Common myeloid progenitor, CD34-positive (primary cell): ENCODE results near the gene DCTN4.

Experiments used
- CTCF ChIA-PET: fragments of 350-600 bp; sonication (Branson Sonifier 250); formaldehyde crosslinking; loops from one replicate; lab custom pipeline; 2021; ENCODE audit warnings: antibody characterized with exemption; lab: Charles Lee
- POLR2A ChIA-PET: fragments of 350-600 bp; sonication (Branson Sonifier 250); formaldehyde crosslinking; loops from one replicate; lab custom pipeline; 2021; ENCODE audit warnings: antibody characterized with exemption; lab: Charles Lee
- DNase-seq, 3 donors: peaks; one replicate each; pipeline versions ENCODE4 v3.0.0 to v3.0.0-alpha.2; 2013
- H3K27ac ChIP-seq, 2 experiments: 1 replicate in 1 of 2; 2 replicates in 1 of 2; pipeline ENCODE4 v1.7.0; 2013; ENCODE audit warnings: inconsistent platforms in 2 of 2, low read length in 2 of 2, mild to moderate bottlenecking in 2 of 2, low read depth in 1 of 2, moderate library complexity in 1 of 2; ENCODE audit not compliant: severe bottlenecking in 2 of 2, insufficient read depth in 1 of 2, poor library complexity in 1 of 2
- H3K27me3 ChIP-seq, 5 experiments: replicated peaks in 2 of 5; 1 replicate in 3 of 5; 2 replicates in 2 of 5; pipeline versions ENCODE4 v1.6.1 to v1.7.0; 2013; ENCODE audit warnings: low read length in 4 of 5, mild to moderate bottlenecking in 2 of 5, moderate library complexity in 2 of 5, inconsistent platforms in 1 of 5; ENCODE audit not compliant: insufficient read depth in 5 of 5, control insufficient read depth in 4 of 5
- H3K36me3 ChIP-seq, 4 experiments: 1 replicate in 2 of 4; 2 replicates in 2 of 4; pipeline versions ENCODE4 v1.6.1 to v1.7.0; 2013; ENCODE audit warnings: low read length in 3 of 4, control low read depth in 1 of 4, mild to moderate bottlenecking in 1 of 4; ENCODE audit not compliant: control insufficient read depth in 4 of 4, insufficient read depth in 4 of 4
- H3K4me1 ChIP-seq, 4 experiments: 1 replicate in 3 of 4; 2 replicates in 1 of 4; pipeline versions ENCODE4 v1.6.1 to v1.7.1; 2013; ENCODE audit warnings: low read length in 3 of 4, mild to moderate bottlenecking in 3 of 4, control low read depth in 1 of 4, inconsistent platforms in 1 of 4, moderate library complexity in 1 of 4; ENCODE audit not compliant: control insufficient read depth in 4 of 4, insufficient read depth in 4 of 4; ENCODE audit errors: control extremely low read depth in 1 of 4
- H3K4me3 ChIP-seq, 7 experiments: 1 replicate in 4 of 7; 2 replicates in 3 of 7; pipeline versions ENCODE4 v1.5.1 to v1.7.0; 2013; ENCODE audit warnings: mild to moderate bottlenecking in 7 of 7, low read length in 6 of 7, moderate library complexity in 6 of 7, inconsistent platforms in 2 of 7, low read depth in 2 of 7, control low read depth in 1 of 7; ENCODE audit not compliant: insufficient read depth in 4 of 7, control insufficient read depth in 1 of 7; ENCODE audit errors: extremely low read depth in 1 of 7
- H3K9me3 ChIP-seq, 5 experiments: 1 replicate in 4 of 5; 2 replicates in 1 of 5; pipeline versions ENCODE4 v1.6.1 to v1.7.1; 2013; ENCODE audit warnings: low read length in 4 of 5, mild to moderate bottlenecking in 2 of 5, inconsistent platforms in 1 of 5, low read depth in 1 of 5, moderate library complexity in 1 of 5; ENCODE audit not compliant: control insufficient read depth in 4 of 5, insufficient read depth in 2 of 5; ENCODE audit errors: control extremely low read depth in 1 of 5
- WGBS: methylation state at CpG from one replicate; pipeline ENCODE4 v1.1.5; 2013; ENCODE audit not compliant: insufficient coverage; 5-methylcytosine and 5-hydroxymethylcytosine counted together

The DCTN4 gene

DNA sequence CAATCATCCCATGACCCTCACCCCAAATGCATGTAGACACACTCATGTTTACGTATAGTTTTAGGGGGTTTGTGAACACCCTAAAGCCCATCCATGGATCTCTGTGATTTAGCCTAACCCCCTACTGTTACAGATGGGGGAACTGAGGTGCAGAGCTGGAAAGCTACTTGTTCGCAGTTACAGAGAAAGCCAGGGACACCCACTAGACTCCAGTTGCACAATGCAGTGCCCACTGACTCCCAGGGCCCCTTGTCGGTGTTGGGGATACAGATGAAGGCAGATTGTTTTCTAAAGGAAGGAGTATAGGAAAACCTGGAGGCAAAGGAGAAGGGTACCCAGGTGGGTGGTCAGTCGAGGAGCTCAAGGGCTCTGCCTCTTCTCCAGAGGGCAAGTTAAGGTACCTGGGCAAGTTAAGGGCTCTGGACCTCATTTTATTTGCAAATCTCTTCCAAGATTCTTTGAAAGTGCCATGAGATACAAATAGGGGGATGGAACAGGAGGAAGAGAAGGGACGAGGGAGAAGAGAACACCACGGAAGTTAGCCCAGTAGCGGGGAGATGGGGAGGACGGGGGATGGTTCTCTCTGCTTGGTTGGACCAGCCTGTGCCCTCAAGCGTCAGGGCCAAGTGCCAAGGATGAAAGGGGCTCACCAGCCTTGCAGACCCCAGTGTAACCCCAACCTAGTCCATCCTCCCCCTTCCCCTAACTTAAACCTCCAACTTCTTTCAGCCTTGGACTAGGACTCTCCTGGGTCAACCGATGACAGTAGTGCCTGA lies 96.8 kb downstream of the DCTN4 start:
- ChIA-PET CTCF (interaction anchor here (1.4 to 2.5 kb wide), 5 partner anchors 9 to 186 kb away, joined by 3 to 7 read pairs (median 4); partner anchors contain the start of gene RBM22), POLR2A (no interaction called here)
- WGBS = 90% methylated on average over 6 of the region's 10 CpGs
- Histone ChIP-seq H3K4me3 (no peak overlapping the region), H3K36me3 (peaks cover 0 to 3% (median 0%) of the 10 kb centered on the region in 4 experiments), H3K4me1 (peaks cover 0 to 4% (median 2%) of the 10 kb centered on the region in 4 experiments), H3K9me3 (no peaks in the 10 kb centered on the region), H3K27me3 (peaks cover 0 to 4% (median 0%) of the 10 kb centered on the region in 5 experiments), H3K27ac (no peak overlapping the region)
- no peak for DNase-seq

- peaks cover 0 to 11% (median 9%) of the 10 kb centered on the region in 4 experiments for H3K4me1 ChIP-seq
- peaks cover 0 to 3% (median 0%) of the 10 kb centered on the region in 4 experiments for H3K36me3 ChIP-seq
- H3K4me3 ChIP-seq = no peak within 1 kb of the TSS
- no peaks in the 10 kb centered on the region for H3K9me3 ChIP-seq
- ChIA-PET CTCF (interaction anchor here (0.7 to 2.5 kb wide), 7 partner anchors 11 to 187 kb away, joined by 3 to 7 read pairs (median 3); partner anchors contain the start of gene SYNPO), POLR2A (interaction anchor here (0.7 kb wide), 1 partner anchor 13 kb away, joined by 4 read pairs; no protein-coding TSS in a partner anchor)
- DNase-seq = no peak
- H3K27me3 ChIP-seq = peaks cover 0 to 4% (median 0%) of the 10 kb centered on the region in 5 experiments
- WGBS = 96% methylated on average over 4 of the region's 7 CpGs
- H3K27ac ChIP-seq = no peak within 1 kb of the TSS
Observed at GRCh38 chr5:150661086-150661485, 97.7 kb downstream of the DCTN4 start, which contains the start of gene MYOZ3. MYOZ3 (plus strand) TSS chr5:150661251; CDS start chr5:150662942, 1,691 bp downstream.

DNA sequence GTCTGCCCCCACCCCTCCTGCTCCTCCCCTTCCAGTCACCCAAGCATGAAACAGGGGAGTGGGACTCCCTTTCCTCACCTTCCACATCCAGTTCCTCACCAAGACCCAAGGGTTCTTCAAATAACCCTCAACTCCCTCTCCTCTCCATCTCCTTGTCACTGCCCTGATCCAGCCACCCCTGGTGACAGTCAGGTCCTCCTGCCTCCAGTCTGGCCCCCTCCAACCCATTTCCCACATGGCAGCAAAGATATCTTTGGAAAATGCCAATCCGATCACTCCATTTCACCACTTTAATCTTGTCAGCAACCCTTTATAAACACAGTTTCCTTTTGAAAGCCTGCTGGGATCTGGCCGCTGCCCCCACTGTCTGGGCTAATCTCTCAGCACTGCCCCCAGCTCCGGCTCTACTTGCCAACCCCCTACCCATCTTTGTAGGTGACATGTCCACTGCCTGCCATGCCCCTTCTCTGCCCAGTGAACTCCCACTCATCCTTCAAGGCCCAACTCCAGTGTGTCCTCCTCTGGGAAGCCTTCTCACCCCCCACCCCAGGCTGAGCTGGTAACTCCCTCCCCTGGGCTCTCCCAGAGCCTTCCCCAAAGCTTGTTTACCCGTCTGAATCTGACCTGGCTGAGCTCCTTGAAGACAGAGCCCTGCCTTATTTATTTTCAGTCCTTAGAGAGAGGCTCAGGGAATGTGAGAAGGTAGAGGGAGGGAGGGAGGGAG lies 98.5 kb downstream of the DCTN4 start:
- ChIA-PET CTCF (interaction anchor here (1.1 to 2.5 kb wide), 7 partner anchors 10 to 188 kb away, joined by 3 to 7 read pairs (median 4); no protein-coding TSS in a partner anchor), POLR2A (no interaction called here)
- H3K9me3 ChIP-seq = no peaks in the 10 kb centered on the region
- H3K27ac ChIP-seq = no peak overlapping the region
- peaks cover 0 to 15% (median 12%) of the 10 kb centered on the region in 4 experiments for H3K4me1 ChIP-seq
- peaks cover 0 to 4% (median 0%) of the 10 kb centered on the region in 5 experiments for H3K27me3 ChIP-seq
- no peak for DNase-seq
- 100% methylated on average over 2 of the region's 4 CpGs for WGBS
- no peak overlapping the region for H3K4me3 ChIP-seq
- peaks cover 0 to 3% (median 0%) of the 10 kb centered on the region in 4 experiments for H3K36me3 ChIP-seq

DNA sequence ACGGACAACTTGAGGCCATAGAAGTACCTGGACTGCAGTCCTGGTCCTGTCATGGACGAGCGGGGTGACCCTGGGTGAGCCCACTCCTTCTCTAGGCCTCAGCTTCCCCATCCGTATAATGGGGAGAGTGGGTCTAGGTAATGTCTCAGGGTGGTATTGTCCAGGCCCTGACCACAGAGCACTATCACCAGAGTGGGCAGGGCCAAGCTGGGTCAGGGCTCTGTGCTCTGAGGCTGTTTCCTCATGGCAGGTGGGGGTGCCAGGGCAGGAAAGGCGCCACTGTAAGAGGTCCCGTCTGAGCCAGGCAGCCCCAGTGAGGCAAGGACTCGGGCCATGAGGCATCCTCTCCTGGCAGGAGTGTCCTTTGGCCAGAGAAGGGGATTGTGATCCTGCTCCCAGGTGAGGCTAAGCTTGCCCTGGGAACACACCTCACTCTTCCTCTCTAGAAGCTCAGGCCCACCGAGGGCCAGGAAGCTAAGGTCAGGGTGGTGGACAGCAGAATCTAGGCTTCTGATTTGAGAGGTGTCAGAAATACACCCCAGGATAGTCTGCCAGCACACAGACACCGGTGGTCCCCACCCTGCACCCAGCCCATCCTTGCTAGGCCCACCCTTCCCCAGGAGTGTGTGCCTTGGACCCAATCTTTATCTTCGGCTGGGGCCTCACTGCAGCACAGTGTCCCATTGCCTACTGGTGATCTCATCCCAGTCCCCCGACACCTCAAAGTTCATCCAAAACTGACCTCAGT lies 99.3 kb downstream of the DCTN4 start:
- no peaks in the 10 kb centered on the region for H3K36me3 ChIP-seq
- H3K9me3 ChIP-seq = no peaks in the 10 kb centered on the region
- no peak overlapping the region for H3K27ac ChIP-seq
- 97% methylated on average over 8 of the region's 11 CpGs for WGBS
- H3K27me3 ChIP-seq = peaks cover 0 to 4% (median 0%) of the 10 kb centered on the region in 5 experiments
- POLR2A ChIA-PET = no interaction called here
- H3K4me3 ChIP-seq = no peak overlapping the region
- H3K4me1 ChIP-seq = peaks cover 0 to 15% (median 12%) of the 10 kb centered on the region in 4 experiments
- CTCF ChIA-PET = interaction anchor here (1.3 to 1.6 kb wide), 2 partner anchors 38 to 99 kb away, joined by 4 to 6 read pairs; no protein-coding TSS in a partner anchor
- no peak for DNase-seq

- H3K9me3 ChIP-seq = no peaks in the 10 kb centered on the region
- no peak for DNase-seq
- POLR2A ChIA-PET = no interaction called here
- H3K4me1 ChIP-seq = peaks cover 0 to 15% (median 12%) of the 10 kb centered on the region in 4 experiments
- 100% methylated on average over 3 of the region's 3 CpGs for WGBS
- peaks cover 0 to 4% (median 0%) of the 10 kb centered on the region in 5 experiments for H3K27me3 ChIP-seq
- H3K4me3 ChIP-seq = no peak overlapping the region
- H3K27ac ChIP-seq = no peak overlapping the region
- H3K36me3 ChIP-seq = no peaks in the 10 kb centered on the region
- CTCF ChIA-PET = interaction anchor here (0.6 to 2.0 kb wide), 6 partner anchors 10 to 188 kb away, joined by 3 to 6 read pairs (median 4); partner anchors contain the start of gene IRGM
Observed at GRCh38 chr5:150658699-150659265, 100.0 kb downstream of the DCTN4 start.
